Ishikawa (cell line): ENCODE data around the gene DNAJC30.

ENCODE experiments used
- CEBPB ChIP-seq: IDR thresholded peaks from 2 replicates; pipeline ENCODE4 v1.6.1; 2012
- CREB1 ChIP-seq: IDR thresholded peaks from 2 replicates; pipeline ENCODE4 v1.6.1; 2012; ENCODE audit warnings: low read depth
- EGR1 ChIP-seq: IDR thresholded peaks from 2 replicates; pipeline ENCODE4 v1.6.1; 2012
- EP300 ChIP-seq: IDR thresholded peaks from 2 replicates; pipeline ENCODE4 v1.6.1; 2012; ENCODE audit warnings: borderline replicate concordance
- FOXM1 ChIP-seq: IDR thresholded peaks from 2 replicates; pipeline ENCODE4 v1.6.1; 2012; ENCODE audit warnings: low read depth, borderline replicate concordance
- NFIC ChIP-seq: IDR thresholded peaks from 2 replicates; pipeline ENCODE4 v1.6.1; 2012
- REST ChIP-seq: IDR thresholded peaks from 2 replicates; pipeline ENCODE4 v1.6.1; 2012; ENCODE audit warnings: low read depth, mild to moderate bottlenecking
- TEAD4 ChIP-seq: IDR thresholded peaks from 2 replicates; pipeline ENCODE4 v1.6.1; 2012
- USF1 ChIP-seq: IDR thresholded peaks from 2 replicates; pipeline ENCODE4 v1.6.1; 2012
- YY1 ChIP-seq: IDR thresholded peaks from 2 replicates; pipeline ENCODE4 v1.6.1; 2012; ENCODE audit warnings: low read depth

- TF ChIP-seq USF1 (no peak), REST (no peak), CEBPB (no peak), CREB1 (no peak), EGR1 (no peak), YY1 (no peak), TEAD4 (no peak), NFIC (no peak), FOXM1 (no peak), EP300 (no peak)
These were observed 17.4 kb upstream of the DNAJC30 start for GRCh38 chr7:73700581-73701134.
